ENCODE results near the gene CD164L2.

GRCh38 chr1:27357281-27358037 is 25.7 kb downstream of the CD164L2 start:
- no peak for TF ChIP-seq ZBTB7A (tag by site-specific recombination; IDR thresholded peaks at IDR 0.05; ENCODE audit: low read depth)
- TF ChIP-seq, protein P1, sequence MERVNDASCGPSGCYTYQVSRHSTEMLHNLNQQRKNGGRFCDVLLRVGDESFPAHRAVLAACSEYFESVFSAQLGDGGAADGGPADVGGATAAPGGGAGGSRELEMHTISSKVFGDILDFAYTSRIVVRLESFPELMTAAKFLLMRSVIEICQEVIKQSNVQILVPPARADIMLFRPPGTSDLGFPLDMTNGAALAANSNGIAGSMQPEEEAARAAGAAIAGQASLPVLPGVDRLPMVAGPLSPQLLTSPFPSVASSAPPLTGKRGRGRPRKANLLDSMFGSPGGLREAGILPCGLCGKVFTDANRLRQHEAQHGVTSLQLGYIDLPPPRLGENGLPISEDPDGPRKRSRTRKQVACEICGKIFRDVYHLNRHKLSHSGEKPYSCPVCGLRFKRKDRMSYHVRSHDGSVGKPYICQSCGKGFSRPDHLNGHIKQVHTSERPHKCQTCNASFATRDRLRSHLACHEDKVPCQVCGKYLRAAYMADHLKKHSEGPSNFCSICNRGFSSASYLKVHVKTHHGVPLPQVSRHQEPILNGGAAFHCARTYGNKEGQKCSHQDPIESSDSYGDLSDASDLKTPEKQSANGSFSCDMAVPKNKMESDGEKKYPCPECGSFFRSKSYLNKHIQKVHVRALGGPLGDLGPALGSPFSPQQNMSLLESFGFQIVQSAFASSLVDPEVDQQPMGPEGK (tag by site-specific recombination; IDR thresholded peaks at IDR 0.05) = no peak
- no peak for TF ChIP-seq SP2 (tag by site-specific recombination; IDR thresholded peaks at IDR 0.05)
- TF ChIP-seq, protein P2, sequence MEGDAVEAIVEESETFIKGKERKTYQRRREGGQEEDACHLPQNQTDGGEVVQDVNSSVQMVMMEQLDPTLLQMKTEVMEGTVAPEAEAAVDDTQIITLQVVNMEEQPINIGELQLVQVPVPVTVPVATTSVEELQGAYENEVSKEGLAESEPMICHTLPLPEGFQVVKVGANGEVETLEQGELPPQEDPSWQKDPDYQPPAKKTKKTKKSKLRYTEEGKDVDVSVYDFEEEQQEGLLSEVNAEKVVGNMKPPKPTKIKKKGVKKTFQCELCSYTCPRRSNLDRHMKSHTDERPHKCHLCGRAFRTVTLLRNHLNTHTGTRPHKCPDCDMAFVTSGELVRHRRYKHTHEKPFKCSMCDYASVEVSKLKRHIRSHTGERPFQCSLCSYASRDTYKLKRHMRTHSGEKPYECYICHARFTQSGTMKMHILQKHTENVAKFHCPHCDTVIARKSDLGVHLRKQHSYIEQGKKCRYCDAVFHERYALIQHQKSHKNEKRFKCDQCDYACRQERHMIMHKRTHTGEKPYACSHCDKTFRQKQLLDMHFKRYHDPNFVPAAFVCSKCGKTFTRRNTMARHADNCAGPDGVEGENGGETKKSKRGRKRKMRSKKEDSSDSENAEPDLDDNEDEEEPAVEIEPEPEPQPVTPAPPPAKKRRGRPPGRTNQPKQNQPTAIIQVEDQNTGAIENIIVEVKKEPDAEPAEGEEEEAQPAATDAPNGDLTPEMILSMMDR (tag by site-specific recombination; IDR thresholded peaks at IDR 0.05) = peak; percentile 94
- TF ChIP-seq, protein P3, sequence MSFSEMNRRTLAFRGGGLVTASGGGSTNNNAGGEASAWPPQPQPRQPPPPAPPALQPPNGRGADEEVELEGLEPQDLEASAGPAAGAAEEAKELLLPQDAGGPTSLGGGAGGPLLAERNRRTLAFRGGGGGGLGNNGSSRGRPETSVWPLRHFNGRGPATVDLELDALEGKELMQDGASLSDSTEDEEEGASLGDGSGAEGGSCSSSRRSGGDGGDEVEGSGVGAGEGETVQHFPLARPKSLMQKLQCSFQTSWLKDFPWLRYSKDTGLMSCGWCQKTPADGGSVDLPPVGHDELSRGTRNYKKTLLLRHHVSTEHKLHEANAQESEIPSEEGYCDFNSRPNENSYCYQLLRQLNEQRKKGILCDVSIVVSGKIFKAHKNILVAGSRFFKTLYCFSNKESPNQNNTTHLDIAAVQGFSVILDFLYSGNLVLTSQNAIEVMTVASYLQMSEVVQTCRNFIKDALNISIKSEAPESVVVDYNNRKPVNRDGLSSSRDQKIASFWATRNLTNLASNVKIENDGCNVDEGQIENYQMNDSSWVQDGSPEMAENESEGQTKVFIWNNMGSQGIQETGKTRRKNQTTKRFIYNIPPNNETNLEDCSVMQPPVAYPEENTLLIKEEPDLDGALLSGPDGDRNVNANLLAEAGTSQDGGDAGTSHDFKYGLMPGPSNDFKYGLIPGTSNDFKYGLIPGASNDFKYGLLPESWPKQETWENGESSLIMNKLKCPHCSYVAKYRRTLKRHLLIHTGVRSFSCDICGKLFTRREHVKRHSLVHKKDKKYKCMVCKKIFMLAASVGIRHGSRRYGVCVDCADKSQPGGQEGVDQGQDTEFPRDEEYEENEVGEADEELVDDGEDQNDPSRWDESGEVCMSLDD (tag by site-specific recombination; IDR thresholded peaks at IDR 0.05) = no peak
- no peak for TF ChIP-seq TCF7L2 (IDR thresholded peaks at IDR 0.05; ENCODE audit: borderline replicate concordance, low read depth, low read length)
- TF ChIP-seq ZNF776 (tag by site-specific recombination; IDR thresholded peaks at IDR 0.05; ENCODE audit: borderline replicate concordance) = no peak

All from HEK293 (cell line).